ENCODE results near the gene DAAM1. TPM values are rescaled to one million over a fixed set of nuclear protein-coding genes. Genes with fewer than 3 reads are reported as not detected.

DAAM1 gene
- total and polyA plus RNA-seq, 2 donors from 2014 or later, result 5.3 to 47.8 TPM

- H3K36me3 ChIP-seq (ENCODE audit: control insufficient read depth in 2 of 3, insufficient read depth in 3 of 3, low read length in 3 of 3), result no peaks in the 10 kb centered on the region
- no peaks in the 10 kb centered on the region for H3K27me3 ChIP-seq (ENCODE audit: control insufficient read depth, insufficient read depth, low read length)
- FAIRE-seq (no peak), DNase-seq (no peak)
- no peak overlapping the region for H3K27ac ChIP-seq (ENCODE audit: low read depth in 2 of 2, low read length in 2 of 2)
- H3K9ac ChIP-seq (ENCODE audit: low read length in 3 of 3), result no peak overlapping the region
- intact Hi-C loops (cut with DNase I), result no loop called here
- H3K4me3 ChIP-seq (ENCODE audit: low read length in 3 of 3), result no peak overlapping the region
- no peak for TF ChIP-seq CTCF (IDR thresholded peaks at IDR 0.05; ENCODE audit: borderline replicate concordance, extremely low read depth, insufficient read depth)
- H3K4me1 ChIP-seq (ENCODE audit: control insufficient read depth in 2 of 3, insufficient read depth in 2 of 3, low read depth in 1 of 3, low read length in 3 of 3), result peaks cover 0 to 4% (median 0%) of the 10 kb centered on the region in 3 donors
- H3K9me3 ChIP-seq (ENCODE audit: control insufficient read depth in 2 of 3, insufficient read depth in 1 of 3, low read length in 3 of 3), result no peaks in the 10 kb centered on the region
Measured at GRCh38 chr14:59236195-59236594, 47.7 kb downstream of the DAAM1 start.

GRCh38 chr14:59238216-59238615, 49.7 kb downstream of the DAAM1 start:
- no peak for DNase-seq
- Histone ChIP-seq H3K4me1 (ENCODE audit: control insufficient read depth in 2 of 3, insufficient read depth in 2 of 3, low read depth in 1 of 3, low read length in 3 of 3) (peaks cover 0 to 4% (median 0%) of the 10 kb centered on the region in 3 donors), H3K9me3 (ENCODE audit: control insufficient read depth in 2 of 3, insufficient read depth in 1 of 3, low read length in 3 of 3) (no peaks in the 10 kb centered on the region), H3K36me3 (ENCODE audit: control insufficient read depth in 2 of 3, insufficient read depth in 3 of 3, low read length in 3 of 3) (no peaks in the 10 kb centered on the region), H3K27ac (ENCODE audit: low read depth in 2 of 2, low read length in 2 of 2) (no peak overlapping the region), H3K9ac (ENCODE audit: low read length in 3 of 3) (no peak overlapping the region), H3K27me3 (ENCODE audit: control insufficient read depth, insufficient read depth, low read length) (no peaks in the 10 kb centered on the region), H3K4me3 (ENCODE audit: low read length in 3 of 3) (no peak overlapping the region)
- FAIRE-seq, result no peak
- intact Hi-C loops (cut with DNase I), result no loop called here
- no peak for TF ChIP-seq CTCF (IDR thresholded peaks at IDR 0.05; ENCODE audit: borderline replicate concordance, extremely low read depth, insufficient read depth)

GRCh38 chr14:59239022-59239421, 50.6 kb downstream of the DAAM1 start:
- FAIRE-seq, result no peak
- H3K9ac ChIP-seq (ENCODE audit: low read length in 3 of 3), result no peak overlapping the region
- no peak overlapping the region for H3K27ac ChIP-seq (ENCODE audit: low read depth in 2 of 2, low read length in 2 of 2)
- no peaks in the 10 kb centered on the region for H3K27me3 ChIP-seq (ENCODE audit: control insufficient read depth, insufficient read depth, low read length)
- H3K36me3 ChIP-seq (ENCODE audit: control insufficient read depth in 2 of 3, insufficient read depth in 3 of 3, low read length in 3 of 3), result no peaks in the 10 kb centered on the region
- no peaks in the 10 kb centered on the region for H3K9me3 ChIP-seq (ENCODE audit: control insufficient read depth in 2 of 3, insufficient read depth in 1 of 3, low read length in 3 of 3)
- TF ChIP-seq CTCF (IDR thresholded peaks at IDR 0.05; ENCODE audit: borderline replicate concordance, extremely low read depth, insufficient read depth), result no peak
- H3K4me3 ChIP-seq (ENCODE audit: low read length in 3 of 3), result no peak overlapping the region
- no peak for DNase-seq
- H3K4me1 ChIP-seq (ENCODE audit: control insufficient read depth in 2 of 3, insufficient read depth in 2 of 3, low read depth in 1 of 3, low read length in 3 of 3), result peaks cover 0 to 7% (median 4%) of the 10 kb centered on the region in 3 donors
- intact Hi-C loops (cut with DNase I), result no loop called here

- Histone ChIP-seq H3K9ac (ENCODE audit: low read length in 3 of 3) (no peak overlapping the region), H3K36me3 (ENCODE audit: control insufficient read depth in 2 of 3, insufficient read depth in 3 of 3, low read length in 3 of 3) (no peaks in the 10 kb centered on the region), H3K4me3 (ENCODE audit: low read length in 3 of 3) (no peak overlapping the region), H3K27ac (ENCODE audit: low read depth in 2 of 2, low read length in 2 of 2) (no peak overlapping the region), H3K9me3 (ENCODE audit: control insufficient read depth in 2 of 3, insufficient read depth in 1 of 3, low read length in 3 of 3) (no peaks in the 10 kb centered on the region), H3K27me3 (ENCODE audit: control insufficient read depth, insufficient read depth, low read length) (no peaks in the 10 kb centered on the region), H3K4me1 (ENCODE audit: control insufficient read depth in 2 of 3, insufficient read depth in 2 of 3, low read depth in 1 of 3, low read length in 3 of 3) (peaks cover 0 to 7% (median 4%) of the 10 kb centered on the region in 3 donors)
- no peak for TF ChIP-seq CTCF (IDR thresholded peaks at IDR 0.05; ENCODE audit: borderline replicate concordance, extremely low read depth, insufficient read depth)
- FAIRE-seq, result no peak
- intact Hi-C loops (cut with DNase I), result no loop called here
- no peak for DNase-seq
Measured at GRCh38 chr14:59240356-59240755, 51.9 kb downstream of the DAAM1 start.
